DOHH2 (cell line): ENCODE data around the gene CNOT4.

Experiments
- CTCF ChIP-seq: fragments of 200-600 bp; sonication (generic); IDR thresholded peaks from one replicate; pipeline ENCODE4 v1.5.1; 2014; ENCODE audit warnings: antibody characterized with exemption, mild to moderate bottlenecking, low read depth, low read length; ENCODE audit not compliant: poor library complexity, severe bottlenecking
- EZH2phosphoT487 ChIP-seq: fragments of 200-600 bp; sonication (generic); IDR thresholded peaks from 2 replicates; pipeline ENCODE4 v1.6.1; 2017; ENCODE audit warnings: borderline replicate concordance, mild to moderate bottlenecking, antibody characterized with exemption, low read length, moderate library complexity, mixed read lengths

GRCh38 chr7:135316648-135317313, 193.1 kb downstream of the CNOT4 start:
- TF ChIP-seq CTCF (no peak), EZH2phosphoT487 (no peak)
